ENCODE results near the gene EDARADD.

Gene EDARADD

DNA sequence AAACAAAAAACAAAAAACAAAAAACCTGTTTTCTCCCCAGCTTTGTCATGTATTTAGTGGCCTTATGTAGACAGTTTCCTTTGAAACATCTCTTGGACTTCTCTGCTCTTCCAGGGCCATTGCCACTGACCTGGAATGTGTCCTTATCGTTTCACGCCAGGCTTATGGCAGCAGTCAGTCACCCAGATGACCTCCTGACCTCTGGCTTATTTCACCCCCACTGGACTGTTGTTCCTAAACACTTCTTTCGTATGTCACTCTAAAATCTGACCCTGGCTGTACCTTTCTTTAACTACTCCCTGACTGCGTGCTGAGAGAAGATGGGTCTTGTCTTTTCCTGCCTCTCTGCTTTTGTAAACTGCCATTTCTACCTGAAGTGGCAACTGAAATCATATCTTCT is 138.8 kb downstream of the EDARADD start:
- no peak overlapping the region for H2BK15ac ChIP-seq (replicated peaks; ENCODE audit: low read depth)
- no peak overlapping the region for H4K5ac ChIP-seq (ENCODE audit: low read length)
- H3K9ac ChIP-seq (ENCODE audit: low read length), result no peak overlapping the region
- H3K4me1 ChIP-seq (ENCODE audit: control insufficient read depth, low read depth, low read length), result no peaks in the 10 kb centered on the region
- no peaks in the 10 kb centered on the region for H3K79me1 ChIP-seq (ENCODE audit: low read length)
- no peak overlapping the region for H3K4me2 ChIP-seq (ENCODE audit: low read length)
- no peak overlapping the region for H2BK120ac ChIP-seq (ENCODE audit: low read depth, low read length)
- H3K18ac ChIP-seq (ENCODE audit: low read length), result no peak overlapping the region
- no CpG with 5 or more reads among the region's 4 CpGs for WGBS (ENCODE audit: extremely low coverage, insufficient coverage, low lambda C conversion rate)
- H3K56ac ChIP-seq (ENCODE audit: low read length), result no peak overlapping the region
- H3K27me3 ChIP-seq (ENCODE audit: insufficient read depth, low read length, poor library complexity), result no peaks in the 10 kb centered on the region
- no peak overlapping the region for H3K4me3 ChIP-seq (ENCODE audit: low read length)
- no peak overlapping the region for H3K23ac ChIP-seq (ENCODE audit: low read length)
- no peak overlapping the region for H3K4ac ChIP-seq (ENCODE audit: low read depth, low read length)
- H4K8ac ChIP-seq (ENCODE audit: low read depth, low read length), result no peak overlapping the region
- H2AK5ac ChIP-seq (ENCODE audit: low read length), result no peak overlapping the region
- no peaks in the 10 kb centered on the region for H3K36me3 ChIP-seq (ENCODE audit: control insufficient read depth, insufficient read depth, low read length)
- H3K79me2 ChIP-seq (ENCODE audit: control insufficient read depth, insufficient read depth, low read length), result no peaks in the 10 kb centered on the region
- no peak for DNase-seq
- H2BK5ac ChIP-seq (ENCODE audit: low read length), result no peak overlapping the region
- no peak overlapping the region for H3K27ac ChIP-seq (ENCODE audit: low read depth, low read length)

DNA sequence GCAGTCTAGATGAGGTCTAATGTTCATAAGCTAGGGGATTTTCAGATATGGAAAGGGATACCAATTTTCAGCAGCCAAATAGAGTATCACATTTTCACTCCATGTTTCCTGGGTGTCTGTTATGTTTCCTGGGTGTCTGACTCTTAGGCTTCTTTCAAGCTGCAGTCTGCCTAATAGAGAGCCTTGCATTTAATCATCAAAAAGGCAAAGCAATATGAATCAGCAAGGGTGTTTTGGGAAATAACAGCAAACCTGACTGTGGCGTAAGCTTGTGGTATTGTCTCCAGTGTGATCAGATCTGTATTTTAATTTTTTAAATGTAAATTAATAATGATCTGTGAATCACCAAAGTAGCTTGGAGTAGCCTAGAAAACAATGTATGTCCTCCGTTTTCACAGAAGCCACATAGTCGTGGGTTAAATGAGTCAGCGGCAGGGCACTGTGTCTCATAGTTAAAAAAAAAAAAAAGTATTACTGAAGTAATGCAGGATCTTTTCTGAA is 140.1 kb downstream of the EDARADD start:
- no peaks in the 10 kb centered on the region for H3K27me3 ChIP-seq (ENCODE audit: insufficient read depth, low read length, poor library complexity)
- no peak overlapping the region for H3K56ac ChIP-seq (ENCODE audit: low read length)
- H2BK15ac ChIP-seq (replicated peaks; ENCODE audit: low read depth), result no peak overlapping the region
- no peak overlapping the region for H3K4me3 ChIP-seq (ENCODE audit: low read length)
- no peaks in the 10 kb centered on the region for H3K79me1 ChIP-seq (ENCODE audit: low read length)
- no peak overlapping the region for H4K8ac ChIP-seq (ENCODE audit: low read depth, low read length)
- H3K23ac ChIP-seq (ENCODE audit: low read length), result no peak overlapping the region
- H4K5ac ChIP-seq (ENCODE audit: low read length), result no peak overlapping the region
- no peaks in the 10 kb centered on the region for H3K36me3 ChIP-seq (ENCODE audit: control insufficient read depth, insufficient read depth, low read length)
- no peak overlapping the region for H3K4ac ChIP-seq (ENCODE audit: low read depth, low read length)
- H2BK5ac ChIP-seq (ENCODE audit: low read length), result no peak overlapping the region
- WGBS (ENCODE audit: extremely low coverage, insufficient coverage, low lambda C conversion rate), result no CpG with 5 or more reads among the region's 4 CpGs
- H3K27ac ChIP-seq (ENCODE audit: low read depth, low read length), result no peak overlapping the region
- H3K79me2 ChIP-seq (ENCODE audit: control insufficient read depth, insufficient read depth, low read length), result no peaks in the 10 kb centered on the region
- H3K4me2 ChIP-seq (ENCODE audit: low read length), result no peak overlapping the region
- DNase-seq, result no peak
- no peak overlapping the region for H3K9ac ChIP-seq (ENCODE audit: low read length)
- no peak overlapping the region for H2AK5ac ChIP-seq (ENCODE audit: low read length)
- no peak overlapping the region for H3K18ac ChIP-seq (ENCODE audit: low read length)
- H3K4me1 ChIP-seq (ENCODE audit: control insufficient read depth, low read depth, low read length), result no peaks in the 10 kb centered on the region
- no peak overlapping the region for H2BK120ac ChIP-seq (ENCODE audit: low read depth, low read length)
